ENCODE results near the gene BIRC2.

Gene BIRC2

DNA sequence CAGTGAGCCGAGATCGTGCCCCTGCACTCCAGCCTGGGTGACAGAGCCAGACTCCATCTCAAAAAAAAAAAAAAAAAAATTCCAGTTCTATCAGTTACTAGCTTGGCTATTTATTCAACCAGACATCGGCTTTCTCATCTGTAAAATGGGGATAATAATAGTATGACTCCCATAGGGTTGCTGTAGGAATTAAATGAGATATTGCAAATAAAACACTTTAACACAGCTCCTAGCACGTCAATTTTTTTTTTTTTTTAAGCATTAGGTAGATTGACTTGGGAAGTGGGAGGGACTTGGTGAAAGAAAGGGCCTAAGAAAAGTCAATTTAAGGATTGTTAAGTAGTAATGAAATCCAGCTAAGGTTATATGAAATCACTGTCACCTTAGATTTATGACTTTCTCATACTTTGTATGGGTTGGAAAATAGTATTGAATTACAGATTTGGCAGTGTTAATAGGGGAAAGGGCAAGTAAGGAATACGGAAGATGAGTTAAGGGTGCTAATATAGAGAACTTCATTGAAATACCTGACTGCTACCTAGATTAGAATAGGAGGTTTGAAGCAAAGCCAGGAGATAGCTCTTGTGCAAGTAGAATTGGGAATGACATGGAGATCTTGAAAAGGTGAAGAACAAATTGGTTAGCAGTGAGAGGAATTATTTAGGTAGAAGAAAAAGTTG lies 28.8 kb downstream of the BIRC2 start:
- DNase-seq (ENCODE audit: low read depth, low spot score): no peak

DNA sequence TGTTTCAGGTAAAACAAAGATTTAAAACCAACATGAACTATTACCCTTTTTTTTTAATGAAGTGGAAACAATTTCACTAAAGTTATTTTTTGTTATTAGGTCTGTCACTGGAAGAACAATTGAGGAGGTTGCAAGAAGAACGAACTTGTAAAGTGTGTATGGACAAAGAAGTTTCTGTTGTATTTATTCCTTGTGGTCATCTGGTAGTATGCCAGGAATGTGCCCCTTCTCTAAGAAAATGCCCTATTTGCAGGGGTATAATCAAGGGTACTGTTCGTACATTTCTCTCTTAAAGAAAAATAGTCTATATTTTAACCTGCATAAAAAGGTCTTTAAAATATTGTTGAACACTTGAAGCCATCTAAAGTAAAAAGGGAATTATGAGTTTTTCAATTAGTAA lies 30.9 kb downstream of the BIRC2 start:
- DNase-seq (ENCODE audit: low read depth, low spot score): no peak

DNA sequence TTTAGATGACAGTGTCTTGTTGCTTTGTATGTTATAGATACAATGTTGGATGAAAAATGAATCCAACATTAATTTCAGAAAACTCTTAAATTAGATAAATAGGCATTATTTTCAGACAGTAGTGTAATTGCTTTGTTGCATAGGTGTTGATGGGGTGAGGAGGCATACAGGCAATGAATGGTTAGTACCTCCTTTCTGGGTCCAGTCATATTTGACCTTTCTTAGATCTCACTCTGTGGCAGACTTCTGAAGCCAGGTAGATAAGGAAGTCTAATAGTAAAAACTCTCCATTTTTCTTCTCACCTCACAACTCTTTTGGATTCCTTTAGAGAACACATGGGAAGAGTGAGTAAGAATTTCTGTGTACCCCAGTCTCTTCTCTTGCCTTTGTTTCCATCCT lies 31.8 kb downstream of the BIRC2 start:
- DNase-seq (ENCODE audit: low read depth, low spot score): no peak

DNA sequence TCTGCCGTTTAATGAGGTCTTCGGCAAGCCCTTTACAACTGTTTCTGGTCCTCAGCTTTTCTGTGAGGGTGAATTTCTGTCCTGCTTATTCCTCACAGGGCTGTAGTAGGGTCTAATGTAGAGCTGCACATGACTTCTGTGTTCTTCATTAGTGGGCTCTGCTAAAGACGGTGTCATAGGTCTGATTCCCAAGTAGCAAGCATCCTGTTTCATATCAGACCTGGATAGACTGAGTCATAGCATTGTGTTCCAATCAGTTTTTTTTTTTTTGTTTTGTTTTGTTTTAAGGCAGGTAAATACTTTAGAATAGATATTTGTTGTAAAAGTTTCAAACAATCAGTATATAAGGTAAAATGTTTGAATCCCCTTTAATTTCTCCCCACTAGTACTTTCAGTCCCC lies 35.4 kb downstream of the BIRC2 start:
- no peak for DNase-seq (ENCODE audit: low read depth, low spot score)

DNA sequence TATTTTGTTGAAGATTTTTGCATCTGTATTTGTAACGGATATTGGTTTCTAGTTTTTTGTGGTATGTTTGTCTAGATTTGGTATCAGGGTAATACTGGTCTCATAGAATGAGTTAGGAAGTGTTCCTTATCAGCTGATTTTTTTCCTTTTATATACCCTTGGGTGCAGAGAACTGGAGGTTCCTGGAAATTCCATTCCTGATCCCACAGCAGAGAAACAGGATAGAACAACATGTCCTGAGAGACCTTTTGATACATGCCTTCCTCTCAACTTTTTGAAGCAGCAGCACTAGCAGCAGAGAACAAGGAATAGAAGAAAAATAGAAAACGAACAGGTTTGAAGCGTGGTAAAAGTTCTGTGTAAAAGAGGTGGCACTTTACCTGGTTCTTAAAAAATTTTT lies 36.8 kb downstream of the BIRC2 start:
- DNase-seq (ENCODE audit: low read depth, low spot score): no peak

DNA sequence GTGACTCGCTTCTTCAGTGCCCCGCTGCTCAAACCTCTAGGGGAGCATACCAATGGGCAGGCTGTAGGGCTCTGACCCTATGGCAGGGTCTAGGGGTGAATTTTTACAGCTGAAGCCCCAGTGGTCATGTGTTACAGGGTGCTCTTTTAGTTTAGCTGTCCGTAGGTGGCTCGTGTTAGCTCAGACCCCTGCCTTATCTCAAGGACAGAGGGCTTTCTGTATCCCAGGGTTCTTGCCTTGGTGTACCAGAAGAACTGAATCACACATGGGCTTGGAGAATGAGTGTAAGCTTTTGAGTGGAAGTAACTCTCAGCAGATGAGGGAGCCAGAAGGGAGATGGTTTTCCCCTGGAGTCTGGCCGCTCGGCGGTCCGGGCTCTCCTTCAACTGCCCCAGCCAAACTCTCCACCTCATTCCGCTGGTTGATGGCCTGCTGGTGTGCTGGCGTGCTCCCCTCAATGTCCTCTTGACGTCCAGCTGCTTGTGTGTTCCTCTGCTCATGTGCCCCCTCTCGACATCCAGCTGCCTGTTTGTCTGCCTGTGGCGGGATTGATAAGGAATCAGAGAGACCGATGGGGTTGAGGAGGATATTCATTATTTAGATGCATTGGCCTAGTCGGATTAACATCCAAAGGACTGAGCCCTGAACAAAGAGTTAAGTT lies 37.5 kb downstream of the BIRC2 start:
- DNase-seq (ENCODE audit: low read depth, low spot score): no peak

DNA sequence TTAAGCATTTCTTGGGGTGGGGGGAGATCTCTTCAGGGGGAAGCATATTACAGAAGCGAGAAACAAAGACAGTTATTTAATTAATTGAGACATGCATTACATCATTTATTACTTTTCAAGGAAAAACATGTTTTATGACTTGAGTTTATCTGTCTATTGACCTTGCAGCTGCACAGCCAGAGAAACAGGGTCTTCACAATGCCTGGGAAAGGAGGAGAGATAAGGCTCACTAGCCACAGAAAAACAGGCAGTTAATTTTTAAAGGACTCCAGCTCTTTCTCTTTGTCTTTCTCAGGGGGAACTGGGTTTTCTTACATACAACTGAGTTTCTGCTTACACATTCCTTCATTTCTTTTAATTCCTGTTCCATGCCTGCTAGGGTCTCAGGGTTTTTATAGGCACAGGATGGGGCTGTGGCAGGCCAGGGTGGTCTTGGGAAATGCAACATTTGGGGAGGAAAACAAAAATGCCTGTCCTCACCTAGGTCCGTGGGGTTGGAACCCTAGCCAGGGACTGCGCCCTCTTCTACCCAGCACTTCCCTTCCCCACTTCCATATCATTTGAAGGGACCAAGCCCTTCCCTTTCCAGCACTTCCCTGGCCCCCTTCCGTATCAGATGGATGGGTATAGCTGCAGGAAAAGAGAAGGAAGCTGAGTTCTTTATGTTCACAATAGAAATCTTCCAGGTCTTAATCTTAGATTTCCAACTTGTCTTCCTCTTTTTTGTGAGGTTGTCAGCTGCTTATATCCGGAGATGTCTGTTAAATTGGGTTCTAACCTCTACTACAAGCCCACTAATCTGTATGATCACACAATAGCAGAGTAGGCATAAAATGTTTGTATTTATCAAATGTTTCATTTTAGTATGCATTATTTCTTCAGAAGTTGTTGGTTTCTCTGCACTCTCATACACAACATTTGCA lies 38.3 kb downstream of the BIRC2 start:
- no peak for DNase-seq (ENCODE audit: low read depth, low spot score)

DNA sequence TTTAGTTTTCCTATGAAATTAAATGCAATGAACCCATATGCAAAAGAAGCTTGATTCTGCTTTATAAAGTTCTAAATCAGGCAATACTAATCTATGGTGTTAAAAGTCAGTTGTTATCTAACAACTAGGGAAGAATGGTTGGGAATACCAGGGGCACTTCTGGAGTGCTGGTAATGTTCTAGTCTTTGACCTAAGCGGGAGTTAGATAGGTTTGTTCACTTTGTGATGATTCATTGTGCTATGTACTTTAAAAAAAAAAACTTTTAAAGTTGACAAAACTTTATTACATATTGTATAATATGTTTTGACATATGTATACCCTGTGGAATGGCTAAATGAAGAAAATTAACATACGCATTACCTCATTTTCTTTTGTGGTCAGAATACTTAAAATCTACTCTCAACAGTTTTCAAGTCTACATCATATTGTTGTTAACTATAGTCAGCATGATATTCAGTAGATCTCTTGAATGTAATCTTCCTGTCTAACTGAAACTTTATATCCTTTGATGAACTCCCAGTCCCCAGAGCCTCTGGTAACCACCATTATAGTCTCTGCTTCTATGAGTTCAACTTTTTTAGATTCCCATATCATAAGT lies 39.2 kb downstream of the BIRC2 start:
- no peak for DNase-seq (ENCODE audit: low read depth, low spot score)

DNA sequence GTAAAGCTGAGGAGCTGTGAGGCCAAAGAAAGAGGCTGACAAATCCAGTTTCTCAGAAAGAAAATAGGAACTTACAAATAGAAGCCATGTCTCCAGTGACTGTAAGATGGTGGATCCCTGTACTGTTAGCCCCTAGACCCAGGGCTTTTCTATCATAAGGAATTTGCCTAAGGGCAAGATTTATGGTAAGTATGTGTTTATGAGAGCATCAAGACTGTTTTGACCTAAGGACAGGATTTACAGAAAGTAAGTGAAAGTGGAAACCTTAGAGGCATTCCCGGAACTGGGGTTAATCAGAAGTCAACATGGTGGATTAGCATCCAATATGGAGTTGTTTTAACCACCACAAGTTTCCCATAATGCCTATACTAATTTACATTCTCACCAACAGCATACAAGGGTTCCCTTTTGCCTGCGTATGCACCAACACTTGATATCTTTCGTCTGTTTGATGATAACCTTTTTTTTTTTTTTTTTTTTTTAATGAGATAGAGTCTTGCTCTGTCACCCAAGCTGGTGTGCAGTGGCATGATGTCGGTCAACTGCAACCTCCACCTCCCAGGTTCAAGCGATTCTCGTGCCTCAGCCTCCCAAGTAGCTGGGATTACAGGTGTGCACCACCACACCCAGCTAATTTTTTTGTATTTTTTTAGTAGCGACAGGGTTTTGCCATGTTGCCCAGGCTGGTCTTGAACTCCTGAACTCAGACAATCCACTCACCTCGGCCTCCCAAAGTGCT lies 40.2 kb downstream of the BIRC2 start:
- no peak for DNase-seq (ENCODE audit: low read depth, low spot score)

DNA sequence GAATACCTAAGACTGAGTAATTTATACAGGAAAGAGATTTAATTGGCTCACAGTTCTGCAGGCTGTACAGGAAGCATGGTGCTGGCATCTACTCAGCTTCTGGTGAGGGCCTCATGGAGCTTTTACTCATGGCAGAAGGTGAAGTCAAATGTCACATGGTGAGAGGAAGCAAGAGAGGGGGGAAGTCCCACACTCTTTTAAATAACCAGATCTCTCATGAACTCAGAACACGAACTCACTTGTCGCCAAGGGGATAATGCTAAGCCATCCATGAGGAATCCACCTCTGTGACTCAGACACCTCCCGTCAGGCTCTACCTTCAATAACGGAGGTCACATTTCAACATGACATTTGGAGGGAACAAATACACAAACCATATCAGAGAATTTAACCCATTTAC lies 42.2 kb downstream of the BIRC2 start:
- DNase-seq (ENCODE audit: low read depth, low spot score): no peak

DNA sequence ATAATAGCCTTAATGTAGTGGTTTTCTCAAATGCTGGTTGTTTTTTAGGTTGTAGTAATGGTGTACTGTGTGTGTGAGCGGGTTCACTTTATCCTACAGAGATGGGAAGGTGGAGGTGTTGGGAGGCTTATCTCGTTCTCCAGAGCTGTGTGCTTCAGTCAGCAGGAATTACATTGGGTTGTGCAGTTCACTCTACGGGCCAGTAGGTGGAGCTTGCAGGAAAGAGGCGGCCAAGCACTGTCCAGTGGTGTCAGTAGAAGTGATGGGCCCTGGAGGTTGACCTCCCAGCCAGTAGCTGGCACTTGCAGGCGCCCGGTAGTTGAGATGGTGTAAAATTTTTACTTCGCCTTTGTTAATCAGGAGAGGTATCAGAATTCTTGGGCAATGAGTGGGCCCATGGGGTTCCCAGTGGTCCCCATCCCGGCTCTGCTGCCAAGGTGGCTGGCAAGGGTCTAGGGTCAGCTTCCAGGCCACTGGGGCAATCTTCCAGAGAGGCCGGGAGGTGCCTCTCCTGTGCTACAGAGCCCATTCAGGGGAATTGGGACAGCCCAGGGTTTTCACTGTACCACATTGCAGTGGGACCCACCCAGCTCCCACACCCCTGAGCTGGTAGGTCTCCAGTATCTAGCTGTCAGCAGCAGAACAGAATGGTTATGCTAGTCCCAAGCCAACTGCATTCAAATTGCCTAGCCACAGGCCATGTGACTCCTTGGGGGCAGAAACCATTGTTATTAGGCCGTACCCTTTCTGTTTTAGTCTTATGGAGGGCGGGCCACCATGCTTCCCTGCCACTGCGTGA lies 43.9 kb downstream of the BIRC2 start:
- DNase-seq (ENCODE audit: low read depth, low spot score): peak; percentile 32

DNA sequence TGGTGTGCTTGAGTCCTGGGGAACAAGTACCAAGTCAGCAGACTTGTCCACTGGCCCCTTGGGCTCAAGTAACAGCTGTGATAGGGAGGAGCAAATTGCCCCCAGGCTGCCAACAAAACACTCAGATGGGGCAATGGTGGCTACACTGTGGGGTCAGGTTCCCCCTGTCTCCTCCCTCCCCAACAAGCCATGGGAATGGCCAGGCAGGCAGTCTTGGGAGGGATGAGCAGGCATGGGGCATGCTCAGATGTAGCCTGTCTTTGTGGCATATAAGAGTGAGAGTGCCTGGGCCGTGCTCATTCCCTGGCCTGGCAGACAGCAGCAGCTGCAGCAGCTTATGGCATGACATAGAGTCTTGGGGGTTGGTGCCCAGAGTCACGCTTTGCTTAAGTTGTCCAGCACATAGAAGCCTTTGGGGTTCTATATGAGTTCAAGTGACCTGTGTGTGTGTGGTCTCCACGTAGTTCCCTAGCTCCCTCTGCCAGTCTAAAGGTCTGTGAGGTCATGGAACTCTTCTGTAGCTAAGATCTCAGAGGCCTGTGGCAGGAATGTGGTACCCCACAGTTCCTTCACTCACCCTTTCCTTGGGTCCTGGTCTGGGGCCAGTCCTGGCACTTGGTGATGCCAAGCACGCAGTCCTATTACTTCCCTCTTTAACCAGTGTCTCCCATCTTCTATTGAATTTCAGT lies 44.7 kb downstream of the BIRC2 start:
- no peak for DNase-seq (ENCODE audit: low read depth, low spot score)

DNA sequence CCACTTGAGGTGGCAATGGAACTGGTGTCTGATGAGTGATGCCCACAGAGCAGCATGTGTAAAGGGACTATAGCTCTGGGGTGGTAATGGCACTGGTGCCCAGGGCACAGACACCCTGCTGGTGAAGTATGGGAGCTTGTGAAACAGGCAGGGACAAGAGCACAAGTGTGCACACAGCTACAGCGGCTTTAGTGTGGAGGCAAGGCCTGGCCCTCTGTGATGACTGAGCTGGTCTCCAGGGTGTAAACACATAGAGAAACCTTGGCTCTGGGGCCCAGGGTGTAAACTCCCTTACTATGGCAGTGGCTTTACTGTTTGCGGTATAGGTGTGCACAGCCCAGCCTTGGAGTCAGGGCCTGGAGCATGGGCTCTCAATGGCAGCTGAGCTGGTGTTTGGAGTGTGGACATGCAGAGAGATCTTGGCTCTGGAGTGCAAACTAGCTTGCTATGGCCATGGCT lies 46.3 kb downstream of the BIRC2 start:
- no peak for DNase-seq (ENCODE audit: low read depth, low spot score)

DNA sequence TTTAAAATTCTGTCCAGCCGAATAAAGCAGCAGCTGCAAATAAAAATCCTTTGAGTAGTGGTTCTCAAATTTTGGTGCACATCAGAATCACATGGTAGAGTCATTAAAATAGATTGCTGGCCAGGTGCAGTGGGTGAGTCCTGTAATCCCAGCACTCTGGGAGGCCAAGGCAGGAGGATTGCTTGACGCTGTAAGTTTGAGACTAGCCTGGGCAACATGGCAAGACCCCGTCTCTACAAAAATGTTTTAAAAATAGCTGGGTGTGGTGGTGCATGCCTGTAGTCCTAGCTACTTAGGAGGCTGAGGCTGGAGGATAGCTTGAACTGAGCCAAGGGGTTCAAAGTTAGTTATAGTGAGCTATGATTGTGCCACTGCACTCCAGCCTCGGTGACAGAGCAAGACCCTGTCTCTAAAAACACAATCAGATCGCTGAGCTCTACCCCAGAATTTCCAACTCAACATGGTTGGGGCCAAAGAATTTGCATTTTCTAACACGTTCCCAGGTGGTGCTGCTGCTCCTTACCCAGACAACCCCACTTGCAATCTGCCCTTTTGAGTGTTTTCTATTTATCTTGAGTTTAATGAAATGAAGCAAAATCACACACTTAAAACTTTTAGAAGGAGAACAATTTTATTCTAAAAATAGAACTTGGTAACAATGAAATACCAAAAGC lies 48.8 kb downstream of the BIRC2 start:
- no peak for DNase-seq (ENCODE audit: low read depth, low spot score)

DNA sequence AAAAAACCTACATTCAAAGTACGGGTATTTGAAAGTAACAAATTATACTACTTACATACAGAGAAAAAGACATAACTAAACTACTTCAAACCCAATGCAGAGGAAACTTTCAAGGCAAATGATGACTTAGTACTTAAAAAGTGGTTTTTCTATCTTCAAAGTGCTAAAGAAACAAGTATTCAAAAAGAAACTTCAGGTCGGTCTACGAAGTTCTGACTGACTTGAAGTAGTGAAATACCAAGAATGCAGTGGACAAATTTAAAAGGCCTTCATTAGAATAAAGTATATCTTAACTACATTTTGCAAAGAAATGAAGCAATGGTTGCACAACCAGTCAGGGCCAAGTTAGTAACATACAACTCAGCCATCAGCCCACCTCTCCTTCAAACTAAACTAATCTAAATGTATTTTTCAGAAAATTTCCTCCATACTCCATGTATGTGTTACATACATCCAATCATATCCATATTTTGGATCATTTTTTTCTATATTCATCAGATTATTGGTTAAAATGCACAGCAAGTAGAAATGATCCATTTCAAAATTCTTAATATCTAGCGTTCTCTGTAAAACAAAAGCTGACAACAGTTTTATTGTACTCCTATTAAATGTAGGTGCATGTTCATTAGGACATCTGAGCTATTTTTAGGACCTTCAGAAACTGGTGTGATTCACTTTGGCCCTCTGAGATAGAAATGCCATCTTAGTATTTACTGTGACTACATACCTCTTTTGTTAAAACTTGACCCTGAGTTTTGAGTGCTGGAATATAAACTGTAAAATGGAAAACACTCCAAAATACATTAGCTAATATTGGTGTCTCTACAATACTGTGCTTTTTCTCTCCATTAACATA lies 49.9 kb downstream of the BIRC2 start:
- no peak for DNase-seq (ENCODE audit: low read depth, low spot score)

DNA sequence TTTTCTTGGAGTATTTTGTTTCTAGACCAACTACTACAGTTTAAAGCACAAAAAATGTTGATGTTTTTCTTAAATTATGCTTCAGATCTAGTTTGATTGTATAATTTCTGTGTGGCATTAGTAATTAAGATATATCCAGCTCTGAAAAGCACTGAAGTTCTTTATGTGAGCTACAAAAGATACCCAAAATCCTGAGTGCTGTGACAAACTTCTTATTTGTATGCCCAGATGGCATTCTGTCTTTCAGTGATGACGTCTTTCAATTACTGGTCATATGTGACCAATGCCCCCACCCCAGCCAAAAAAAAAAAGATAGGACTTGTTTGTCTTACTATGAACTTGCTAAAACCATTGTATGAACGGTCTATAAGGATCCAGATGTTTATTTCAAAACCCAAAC lies 51.3 kb downstream of the BIRC2 start:
- no peak for DNase-seq (ENCODE audit: low read depth, low spot score)

DNA sequence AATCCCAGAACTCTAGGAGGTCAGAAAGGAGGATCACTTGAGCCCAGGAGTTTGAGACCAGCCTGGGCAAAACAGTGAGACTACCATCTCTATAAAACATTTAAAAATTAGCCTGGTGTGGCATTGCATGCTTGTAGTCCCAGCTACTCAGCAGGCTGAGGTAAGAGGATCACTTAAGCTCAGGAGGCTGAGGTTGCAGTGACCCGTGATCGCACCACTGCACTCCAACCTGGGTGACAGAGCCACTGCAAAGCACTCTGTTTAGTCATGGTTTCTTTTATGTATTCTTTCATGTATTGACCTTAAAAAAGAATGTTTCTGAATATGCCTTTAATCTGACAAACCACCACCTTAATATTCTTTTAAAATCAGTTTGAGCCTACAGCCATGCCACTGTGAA lies 52.2 kb downstream of the BIRC2 start:
- DNase-seq (ENCODE audit: low read depth, low spot score): no peak

DNA sequence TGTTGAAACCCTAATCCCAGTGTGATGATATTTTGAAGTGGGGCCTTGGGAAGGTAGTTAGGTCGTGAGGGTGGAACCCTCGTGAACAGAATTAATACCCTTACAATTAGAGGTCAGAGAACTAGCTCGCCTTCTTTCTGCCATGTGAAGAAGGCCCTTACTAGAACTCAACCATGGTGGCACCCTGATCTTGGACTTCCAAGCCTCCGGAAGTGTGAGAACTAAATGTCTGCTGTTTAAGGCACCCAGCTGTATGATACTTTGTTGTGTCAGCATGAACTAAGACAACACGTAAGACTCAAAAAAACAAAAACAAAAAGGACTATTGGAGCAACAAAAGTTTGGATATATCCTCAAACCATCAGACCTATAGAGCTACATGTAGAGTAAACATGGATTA lies 53.6 kb downstream of the BIRC2 start:
- DNase-seq (ENCODE audit: low read depth, low spot score): no peak
